HCT116 (cell line): ENCODE measurements around the gene SLCO4A1. TPM values are rescaled to one million over a fixed set of nuclear protein-coding genes. Genes with fewer than 3 reads are reported as not detected.

Experiments used
- ATAC-seq: fragments of 200-7000 bp; cut with Tn5 transposase; 2 replicates; pipeline ENCODE4 v1.9.1; 2020; ENCODE audit warnings: mild to moderate bottlenecking, moderate library complexity
- BruUV-seq: library from RNA; stranded (reverse); fragments of 400-500 nt; replicated peaks from 2 replicates; lab custom pipeline; 2021; lab: Mats Ljungman, UMichigan
- CTCF ChIA-PET: fragments of 300-600 bp; sonication (Branson Sonifier 250); formaldehyde crosslinking; loops from one replicate; lab custom pipeline; 2021; ENCODE audit warnings: antibody characterized with exemption; lab: Charles Lee
- POLR2A ChIA-PET: fragments of 300-600, 350-600 bp; sonication (Branson Sonifier 250); formaldehyde crosslinking; loops from one replicate; lab custom pipeline; 2021; ENCODE audit warnings: antibody characterized with exemption; lab: Charles Lee
- RAD21 ChIA-PET, 2 experiments: fragments of 300-600 bp; sonication (Branson Sonifier 250); formaldehyde crosslinking; loops; one replicate each; lab custom pipeline; 2023; ENCODE audit warnings: low total read pairs in 2 of 2; ENCODE audit not compliant: uncharacterized antibody in 2 of 2, unreplicated experiment in 2 of 2, low non-redundant PET in 1 of 2; lab: Charles Lee
- DNase-seq: peaks from one replicate; pipeline ENCODE4 v3.0.0-alpha.2; 2010; ENCODE audit warnings: low read depth, low spot score
- H2AFZ ChIP-seq: fragments of 200-600 bp; shearing (Covaris generic), sonication (generic); 2 replicates; pipeline ENCODE4 v1.6.1; 2017; ENCODE audit warnings: low read depth, mixed run types, mixed read lengths, antibody characterized with exemption, low read length; ENCODE audit not compliant: poor library complexity, severe bottlenecking
- H3K27ac ChIP-seq: 2 replicates; pipeline ENCODE4 v1.5.1; 2012; ENCODE audit warnings: low read depth, low read length
- H3K27me3 ChIP-seq: fragments of 200-600 bp; sonication (generic); 2 replicates; pipeline ENCODE4 v1.6.1; 2016; ENCODE audit warnings: mixed run types, low read length, mixed read lengths; ENCODE audit not compliant: insufficient read depth
- H3K36me3 ChIP-seq, 2 experiments: fragments of 200-500 bp in 1 of 2; fragments of 200-600 bp in 1 of 2; sonication (Bioruptor generic) in 1 of 2; sonication (generic) in 1 of 2; 2 replicates each; pipeline versions ENCODE4 v1.5.1 to v1.6.1; 2014 to 2016; ENCODE audit warnings: low read length in 2 of 2, inconsistent platforms in 1 of 2, mixed read lengths in 1 of 2, mixed run types in 1 of 2; ENCODE audit not compliant: insufficient read depth in 2 of 2, control insufficient read depth in 1 of 2
- H3K4me1 ChIP-seq, 2 experiments: fragments of 200-600 bp in 1 of 2; sonication (generic) in 1 of 2; 2 replicates each; pipeline versions ENCODE4 v1.5.1 to v1.6.1; 2012 to 2017; ENCODE audit warnings: low read length in 2 of 2, inconsistent platforms in 1 of 2, mild to moderate bottlenecking in 1 of 2, mixed read lengths in 1 of 2, mixed run types in 1 of 2, moderate library complexity in 1 of 2; ENCODE audit not compliant: insufficient read depth in 2 of 2, control insufficient read depth in 1 of 2
- H3K4me2 ChIP-seq: fragments of 200-600 bp; sonication (generic); 2 replicates; pipeline ENCODE4 v1.6.1; 2017; ENCODE audit warnings: mixed run types, low read length, mixed read lengths
- H3K4me3 ChIP-seq, 2 experiments: fragments of 200-600 bp in 1 of 2; sonication (generic) in 1 of 2; replicated peaks in 1 of 2; 2 replicates each; pipeline ENCODE4 v1.5.1; 2011 to 2016; ENCODE audit warnings: low read length in 2 of 2, control low read depth in 1 of 2, low read depth in 1 of 2, mild to moderate bottlenecking in 1 of 2, mixed read lengths in 1 of 2, mixed run types in 1 of 2
- H3K79me2 ChIP-seq: fragments of 200-600 bp; sonication (generic); 2 replicates; pipeline ENCODE4 v1.6.1; 2017; ENCODE audit warnings: mild to moderate bottlenecking, mixed run types, low read length, moderate library complexity, mixed read lengths; ENCODE audit not compliant: insufficient read depth
- H3K9ac ChIP-seq: fragments of 200-600 bp; sonication (generic); 2 replicates; pipeline ENCODE4 v1.6.1; 2016; ENCODE audit warnings: low read length, mixed read lengths
- H3K9me2 ChIP-seq: fragments of 200-600 bp; sonication (generic), shearing (Covaris generic); 2 replicates; pipeline ENCODE4 v1.6.1; 2017; ENCODE audit warnings: mixed run types, mild to moderate bottlenecking, moderate library complexity; ENCODE audit not compliant: insufficient read depth
- H3K9me3 ChIP-seq, 2 experiments: fragments of 200-500 bp in 1 of 2; fragments of 200-600 bp in 1 of 2; sonication (Bioruptor generic) in 1 of 2; sonication (generic) in 1 of 2; 2 replicates each; pipeline ENCODE4 v1.6.1; 2014 to 2017; ENCODE audit warnings: low read length in 2 of 2, mixed read lengths in 2 of 2, inconsistent platforms in 1 of 2, low read depth in 1 of 2, mild to moderate bottlenecking in 1 of 2, mixed run types in 1 of 2, moderate library complexity in 1 of 2; ENCODE audit not compliant: control insufficient read depth in 1 of 2, insufficient read depth in 1 of 2
- H4K20me1 ChIP-seq: fragments of 200-600 bp; sonication (generic), shearing (Covaris generic); 2 replicates; pipeline ENCODE4 v1.6.1; 2017; ENCODE audit warnings: mixed run types, mild to moderate bottlenecking, moderate library complexity; ENCODE audit not compliant: insufficient read depth
- CBX3 ChIP-seq: IDR thresholded peaks from 2 replicates; pipeline ENCODE4 v1.6.1; 2012; ENCODE audit warnings: low read depth
- CEBPB ChIP-seq: IDR thresholded peaks from 2 replicates; pipeline ENCODE4 v1.6.1; 2012; ENCODE audit warnings: low read depth
- EGR1 ChIP-seq: IDR thresholded peaks from 2 replicates; pipeline ENCODE4 v1.6.1; 2012; ENCODE audit warnings: low read depth
- ELF1 ChIP-seq: IDR thresholded peaks from 2 replicates; pipeline ENCODE4 v1.6.1; 2012; ENCODE audit warnings: low read depth, borderline replicate concordance
- EZH2 ChIP-seq: fragments of 200-600 bp; sonication (generic); IDR thresholded peaks from 2 replicates; pipeline ENCODE4 v1.6.1; 2017; ENCODE audit warnings: antibody characterized with exemption, mixed run types
- EZH2phosphoT487 ChIP-seq: fragments of 200-600 bp; IDR thresholded peaks from 2 replicates; pipeline ENCODE4 v1.6.1; 2018; ENCODE audit warnings: antibody characterized with exemption, borderline replicate concordance
- FOSL1 ChIP-seq: IDR thresholded peaks from 2 replicates; pipeline ENCODE4 v1.6.1; 2012; ENCODE audit warnings: low read depth
- JUND ChIP-seq: IDR thresholded peaks from 2 replicates; pipeline ENCODE4 v1.6.1; 2012
- POLR2A ChIP-seq: IDR thresholded peaks from 2 replicates; pipeline ENCODE4 v1.7.0; 2011; ENCODE audit warnings: borderline replicate concordance; ENCODE audit not compliant: insufficient read depth, insufficient read length; ENCODE audit errors: extremely low read depth
- POLR2AphosphoS5 ChIP-seq: IDR thresholded peaks from 2 replicates; pipeline ENCODE4 v1.6.1; 2011; ENCODE audit warnings: mild to moderate bottlenecking, low read depth, low read length, moderate library complexity
- RAD21 ChIP-seq: IDR thresholded peaks from 2 replicates; pipeline ENCODE4 v1.6.1; 2012; ENCODE audit warnings: low read depth, mild to moderate bottlenecking
- SIN3A ChIP-seq: IDR thresholded peaks from 2 replicates; pipeline ENCODE4 v1.6.1; 2012; ENCODE audit warnings: low read depth
- SRF ChIP-seq: IDR thresholded peaks from 2 replicates; pipeline ENCODE4 v1.6.1; 2012; ENCODE audit warnings: low read depth
- TCF7L2 ChIP-seq: IDR thresholded peaks from 2 replicates; pipeline ENCODE4 v1.7.0; 2011; ENCODE audit warnings: borderline replicate concordance, inconsistent platforms; ENCODE audit not compliant: insufficient read depth, insufficient read length; ENCODE audit errors: extremely low read depth
- YY1 ChIP-seq: IDR thresholded peaks from 2 replicates; pipeline ENCODE4 v1.6.1; 2011; ENCODE audit warnings: low read length, low read depth, moderate library complexity, mild to moderate bottlenecking; ENCODE audit not compliant: insufficient replicate concordance; ENCODE audit errors: extremely low read depth
- ZBTB33 ChIP-seq: IDR thresholded peaks from 2 replicates; pipeline ENCODE4 v1.6.1; 2011; ENCODE audit warnings: mild to moderate bottlenecking, low read length, moderate library complexity; ENCODE audit not compliant: insufficient replicate concordance; ENCODE audit errors: extremely low read depth
- ZFX ChIP-seq: fragments of 450-650 bp; IDR thresholded peaks from 2 replicates; pipeline ENCODE4 v1.6.1; 2017
- ZNF274 ChIP-seq: fragments of 200-500 bp; sonication (Bioruptor generic); IDR thresholded peaks from 2 replicates; pipeline ENCODE4 v1.6.1; 2014; ENCODE audit warnings: mild to moderate bottlenecking, low read depth, low read length, inconsistent platforms
- intact Hi-C: fragments of 100-400 bp; cut with micrococcal nuclease; formaldehyde crosslinking; loops from 2 replicates; pipeline ENCODE4 v1.10.0; 2022
- total RNA-seq: library from RNA; stranded (reverse); gene quantifications from one replicate; pipeline ENCODE4 v1.2.1, GENCODE V29; 2021; ENCODE audit not compliant: unreplicated experiment
- TF ChIP-seq, protein P1 (sequence below): IDR thresholded peaks from 2 replicates; pipeline ENCODE4 v1.6.1; 2012
- TF ChIP-seq, protein P2 (sequence below): IDR thresholded peaks from 2 replicates; pipeline ENCODE4 v1.6.1; 2012

The SLCO4A1 gene
- total RNA-seq, 1 experiment from 2014 or later: 107 TPM

DNA sequence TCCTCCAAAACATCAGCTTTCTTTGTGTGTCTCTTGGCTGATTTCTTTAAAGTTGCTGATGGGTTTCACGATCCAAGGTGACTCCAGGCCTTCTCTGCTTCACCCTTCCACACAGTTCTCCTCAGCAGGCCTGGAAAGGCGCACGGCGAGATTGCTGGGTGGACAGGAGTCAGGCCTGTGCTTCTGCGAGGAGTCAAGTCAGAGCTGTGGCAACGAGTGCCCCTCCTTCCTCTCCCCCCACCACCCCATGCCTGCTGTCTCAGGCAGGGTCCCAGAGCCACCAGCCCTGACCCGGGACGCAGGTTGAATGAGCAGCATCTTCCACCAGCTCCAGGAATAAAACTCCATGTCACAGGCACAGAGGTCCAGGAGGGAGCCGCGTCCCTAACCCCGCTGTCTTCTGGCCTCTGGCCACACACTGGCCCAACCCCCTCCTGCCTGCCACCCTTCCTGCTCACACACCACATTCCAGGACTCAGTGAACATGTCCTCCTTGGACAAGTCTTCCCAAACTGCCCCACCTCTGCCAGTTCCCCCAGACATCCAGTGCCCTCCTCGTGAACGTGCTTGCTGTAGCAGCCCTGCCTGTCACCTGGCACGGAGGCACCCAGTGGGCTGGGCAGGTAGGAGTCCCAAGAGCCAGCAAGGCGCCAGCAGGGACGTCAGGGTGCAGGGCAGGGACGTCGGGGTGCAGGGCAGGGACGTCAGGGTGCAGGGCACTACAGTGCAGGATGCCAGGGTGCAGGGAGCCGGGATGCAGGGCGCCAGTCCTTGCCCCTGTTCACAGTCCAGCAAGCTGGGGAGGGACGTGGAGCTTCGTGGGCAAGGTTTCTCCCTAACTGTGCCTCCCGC, 59.1 kb downstream of the SLCO4A1 start:
- Histone ChIP-seq H3K27me3 (no peaks in the 10 kb centered on the region), H3K9me3 (no peaks in the 10 kb centered on the region), H3K9ac (no peak overlapping the region), H3K36me3 (no peaks in the 10 kb centered on the region), H3K9me2 (no peaks in the 10 kb centered on the region), H4K20me1 (no peaks in the 10 kb centered on the region), H3K4me2 (no peak overlapping the region), H3K79me2 (peaks cover 15% of the 10 kb centered on the region; the same call in 1 of the 2 replicates), H3K4me1 (peaks cover 39 to 62% of the 10 kb centered on the region in 2 experiments), H2AFZ (no peak overlapping the region), H3K4me3 (no peak overlapping the region), H3K27ac (no peak overlapping the region; the same call in 1 of the 2 replicates)
- ChIA-PET POLR2A (no interaction called here), RAD21 (no interaction called here), CTCF (no interaction called here)
- DNase-seq: no peak
- intact Hi-C loops: no loop called here
- BruUV-seq: no TSS peak
- ATAC-seq: no peak
- no peak for TF ChIP-seq EZH2

DNA sequence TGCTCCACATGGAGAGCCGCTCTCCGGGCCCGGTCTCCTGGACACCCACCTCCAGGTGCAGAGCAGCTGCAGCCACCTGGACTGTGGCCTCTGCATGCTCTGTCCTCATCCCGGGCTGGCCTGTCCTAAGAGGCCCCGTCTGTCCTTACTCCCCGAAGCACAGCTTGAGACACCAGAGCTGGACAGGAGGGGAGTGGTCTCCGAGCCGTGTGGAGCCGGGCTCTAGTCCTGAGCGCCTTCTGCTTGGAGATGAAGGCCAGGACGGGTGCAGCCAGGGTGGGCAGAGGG, 59.7 kb downstream of the SLCO4A1 start:
- ChIA-PET RAD21 (no interaction called here), CTCF (no interaction called here)

More for the DNA sequence above, 59.7 kb downstream of the SLCO4A1 start:
- Histone ChIP-seq H3K4me2 (no peak overlapping the region), H4K20me1 (no peaks in the 10 kb centered on the region), H3K9me3 (no peaks in the 10 kb centered on the region), H3K4me3 (no peak overlapping the region), H3K27ac (no peak overlapping the region; the same call in 1 of the 2 replicates), H3K9ac (no peak overlapping the region), H2AFZ (no peak overlapping the region), H3K36me3 (no peaks in the 10 kb centered on the region), H3K27me3 (no peaks in the 10 kb centered on the region), H3K9me2 (no peaks in the 10 kb centered on the region), H3K79me2 (peaks cover 20% of the 10 kb centered on the region; the same call in 1 of the 2 replicates), H3K4me1 (peaks cover 45 to 67% of the 10 kb centered on the region in 2 experiments)
- no peak for TF ChIP-seq POLR2A
- TF ChIP-seq, protein P1, sequence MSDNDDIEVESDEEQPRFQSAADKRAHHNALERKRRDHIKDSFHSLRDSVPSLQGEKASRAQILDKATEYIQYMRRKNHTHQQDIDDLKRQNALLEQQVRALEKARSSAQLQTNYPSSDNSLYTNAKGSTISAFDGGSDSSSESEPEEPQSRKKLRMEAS: no peak
- no peak for TF ChIP-seq EGR1
- no peak for TF ChIP-seq ZBTB33
- TF ChIP-seq CEBPB: no peak
- no peak for TF ChIP-seq ELF1
- TF ChIP-seq YY1: no peak
- no peak for TF ChIP-seq SIN3A
- no peak for TF ChIP-seq RAD21
- TF ChIP-seq POLR2AphosphoS5: no peak
- no peak for TF ChIP-seq SRF
- no peak for TF ChIP-seq JUND
- TF ChIP-seq ZNF274: no peak
- TF ChIP-seq FOSL1: no peak
- no peak for TF ChIP-seq TCF7L2
- TF ChIP-seq EZH2phosphoT487: no peak
- no peak for TF ChIP-seq ZFX
- TF ChIP-seq CBX3: no peak
- TF ChIP-seq, protein P2, sequence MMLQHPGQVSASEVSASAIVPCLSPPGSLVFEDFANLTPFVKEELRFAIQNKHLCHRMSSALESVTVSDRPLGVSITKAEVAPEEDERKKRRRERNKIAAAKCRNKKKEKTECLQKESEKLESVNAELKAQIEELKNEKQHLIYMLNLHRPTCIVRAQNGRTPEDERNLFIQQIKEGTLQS: no peak
- no TSS peak for BruUV-seq
- no peak for ATAC-seq
- POLR2A ChIA-PET: no interaction called here
- intact Hi-C loops: no loop called here
- no peak for DNase-seq
